Islet of Langerhans (tissue), 1 donor: ENCODE measurements around the gene CYP4B1.

Experiments used
- FAIRE-seq: peaks from one replicate; lab custom pipeline; 2011; peaks lifted over from hg19 to GRCh38; lab: Jason Lieb, UNC

The CYP4B1 gene

GRCh38 chr1:46797696-46798470 is 963 bp upstream of the CYP4B1 start:
- FAIRE-seq: no peak

GRCh38 chr1:46800742-46801141 is 1.9 kb downstream of the CYP4B1 start:
- FAIRE-seq: no peak

DNA sequence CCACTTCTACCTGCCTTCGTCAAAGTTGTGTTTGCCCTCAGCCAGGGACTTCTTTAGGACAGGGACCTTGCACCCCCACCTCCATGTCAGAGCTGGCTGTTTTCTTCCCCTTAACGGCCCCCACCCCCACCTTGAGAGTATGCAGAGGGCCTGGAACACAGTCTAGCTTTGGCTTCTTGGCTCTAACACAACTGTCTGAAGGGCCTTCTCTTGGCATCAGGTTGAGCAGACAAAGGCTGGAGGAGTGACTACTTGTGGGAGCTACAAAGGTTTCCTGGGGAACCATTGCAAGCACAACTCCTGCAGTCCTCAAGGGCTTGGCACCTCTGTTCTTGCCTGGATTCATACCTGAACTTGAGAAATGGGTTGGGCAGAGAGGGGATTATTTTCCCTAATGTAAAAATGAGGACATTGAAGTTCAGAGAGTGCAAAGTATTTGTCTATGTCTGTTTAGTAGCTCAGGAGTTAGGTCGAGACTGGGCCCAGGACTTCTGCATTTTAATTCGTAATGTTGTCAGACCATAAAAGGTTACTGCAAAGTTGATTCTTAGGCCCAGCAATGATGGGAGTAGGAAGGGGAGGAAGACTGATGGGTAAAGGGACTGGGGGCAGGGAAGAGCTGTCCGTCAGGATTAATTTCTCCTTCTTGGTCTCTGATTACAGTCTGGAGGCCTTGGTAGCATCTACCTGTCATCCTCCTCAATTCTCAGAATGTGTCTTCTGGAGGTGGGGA is 2.6 kb downstream of the CYP4B1 start:
- FAIRE-seq: no peak

DNA sequence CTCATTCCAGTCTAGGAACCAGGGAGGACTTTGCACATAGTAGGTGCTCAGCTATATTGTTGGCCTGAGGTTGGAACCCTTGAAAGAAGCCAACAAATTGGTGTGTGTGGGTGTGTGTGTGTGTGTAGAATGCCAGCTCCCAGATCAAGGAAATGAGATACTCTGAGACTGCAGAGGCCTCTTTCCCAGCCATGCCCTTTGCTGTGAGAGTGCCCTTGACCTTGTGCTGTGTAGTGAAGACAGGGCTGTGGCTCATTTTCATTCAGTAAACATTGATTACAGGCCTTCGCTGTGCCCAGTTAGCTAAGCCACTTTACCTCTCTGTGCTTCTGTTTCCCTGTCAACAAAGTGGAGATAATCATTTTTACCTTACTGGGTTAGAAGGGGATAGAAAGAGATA is 3.2 kb downstream of the CYP4B1 start:
- FAIRE-seq: no peak

GRCh38 chr1:46802901-46803574 is 4.2 kb downstream of the CYP4B1 start:
- no peak for FAIRE-seq

- no peak for FAIRE-seq
Observed at GRCh38 chr1:46804027-46804889, 5.4 kb downstream of the CYP4B1 start.

GRCh38 chr1:46804926-46805325 is 6.1 kb downstream of the CYP4B1 start:
- no peak for FAIRE-seq

GRCh38 chr1:46805755-46806154 is 6.9 kb downstream of the CYP4B1 start:
- no peak for FAIRE-seq

DNA sequence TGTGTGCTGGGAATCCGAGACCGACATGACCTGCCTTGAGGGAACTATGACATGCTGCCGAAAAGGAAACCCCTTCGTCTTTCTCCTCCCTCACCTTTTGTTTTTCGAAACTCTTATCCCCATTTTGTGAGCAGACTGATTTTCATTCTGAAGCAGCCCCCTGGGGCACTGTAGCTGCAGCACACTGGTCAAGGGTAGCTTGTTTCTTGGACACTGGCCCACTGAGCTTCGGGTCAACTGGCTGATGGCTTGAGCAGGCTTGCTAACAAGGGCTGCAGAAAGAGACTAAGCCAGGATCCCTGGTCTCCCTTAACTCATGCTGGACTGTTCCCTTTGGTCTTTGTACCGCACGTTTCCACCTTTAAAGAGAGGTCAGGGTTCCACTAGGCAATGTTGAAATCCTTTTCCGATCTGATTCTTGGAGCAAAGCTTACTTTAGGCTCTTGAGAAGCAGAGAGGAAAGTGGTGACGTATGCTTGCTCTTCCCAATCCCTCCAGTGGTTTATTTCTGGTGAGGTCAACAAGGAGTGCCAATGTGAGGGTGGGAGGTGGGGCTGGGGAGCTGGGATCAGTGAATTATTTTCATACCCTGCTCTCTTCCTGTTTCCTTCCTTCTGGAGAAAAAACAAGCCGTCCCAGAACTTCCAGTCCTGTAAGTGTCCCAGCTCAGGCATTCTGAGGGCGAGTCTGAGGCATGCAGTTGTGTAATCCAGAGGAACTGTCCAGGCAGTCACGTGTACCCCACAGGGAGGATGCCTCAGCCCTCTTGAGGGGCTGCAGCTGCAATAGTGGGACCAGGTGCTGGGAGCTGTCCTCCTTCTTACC is 7.6 kb downstream of the CYP4B1 start:
- no peak for FAIRE-seq

DNA sequence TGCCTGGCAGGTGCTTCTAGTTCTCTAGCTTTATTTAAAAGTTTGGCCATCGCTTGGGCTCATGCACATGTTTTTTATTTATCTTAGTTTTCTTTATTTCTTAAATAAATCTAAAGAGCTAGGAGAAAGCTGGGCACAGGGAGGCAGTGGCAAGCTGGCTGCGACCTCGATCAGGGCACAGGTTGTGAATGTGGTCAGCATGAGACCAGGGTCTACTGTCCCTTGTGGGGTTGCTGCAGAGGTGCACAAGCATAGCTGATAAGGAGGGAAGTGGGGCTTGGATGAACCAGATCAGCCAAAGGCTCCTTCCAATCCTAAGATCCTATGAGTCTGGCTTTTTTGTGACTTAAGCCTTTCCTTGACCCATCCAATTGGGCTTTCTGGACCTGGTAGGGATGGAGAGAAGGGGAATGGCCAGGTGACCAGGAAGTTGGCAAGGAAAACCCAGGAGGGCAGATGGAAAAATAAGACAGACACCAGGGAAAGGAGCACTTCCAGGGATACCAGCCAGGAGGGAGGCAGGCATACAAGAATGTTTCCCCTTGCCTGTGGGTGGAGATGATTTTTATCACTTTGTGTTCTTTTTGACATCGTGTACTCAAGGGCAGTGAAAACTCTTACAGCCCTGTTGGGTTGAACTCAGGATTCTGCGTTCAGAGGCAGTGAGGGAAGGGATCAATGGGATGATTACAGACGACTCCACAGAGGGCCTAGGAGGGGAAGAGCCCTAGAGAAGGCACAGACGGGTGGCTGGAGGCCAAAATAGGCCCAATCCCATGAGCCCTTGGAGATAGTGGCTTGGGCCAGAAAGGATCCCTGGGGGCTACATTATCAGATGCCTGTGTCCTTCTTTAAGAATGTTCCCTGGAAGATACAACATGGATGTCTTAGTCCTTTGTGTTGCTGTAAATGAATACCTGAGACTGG is 8.5 kb downstream of the CYP4B1 start:
- no peak for FAIRE-seq

GRCh38 chr1:46809071-46809470 is 10.2 kb downstream of the CYP4B1 start:
- no peak for FAIRE-seq

- FAIRE-seq: no peak
Observed at GRCh38 chr1:46809904-46810303, 11.1 kb downstream of the CYP4B1 start.

- no peak for FAIRE-seq
Observed at GRCh38 chr1:46810596-46810995, 11.8 kb downstream of the CYP4B1 start.

DNA sequence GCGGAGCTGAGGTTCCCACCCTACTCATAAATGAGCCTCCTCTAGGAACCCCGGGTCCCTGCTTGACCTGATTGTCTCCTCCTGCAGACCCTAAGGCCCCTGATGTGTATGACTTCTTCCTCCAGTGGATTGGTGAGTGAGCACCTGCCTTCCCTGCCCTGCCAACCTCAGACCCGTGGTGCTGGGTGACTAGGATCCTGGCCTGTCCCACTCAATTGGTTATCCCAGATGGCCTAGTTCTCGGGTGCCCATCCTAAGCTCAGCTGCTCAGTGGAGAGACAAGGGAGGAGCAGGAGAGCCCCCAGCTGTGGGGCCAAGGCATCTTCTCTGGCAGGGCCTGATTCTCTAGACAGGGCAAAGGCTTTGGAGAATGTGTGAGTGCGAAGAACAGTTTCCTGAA is 12.2 kb downstream of the CYP4B1 start:
- no peak for FAIRE-seq

- FAIRE-seq: no peak
Observed at GRCh38 chr1:46812065-46812963, 13.5 kb downstream of the CYP4B1 start.

- FAIRE-seq: no peak
Observed at GRCh38 chr1:46812996-46813857, 14.4 kb downstream of the CYP4B1 start.

DNA sequence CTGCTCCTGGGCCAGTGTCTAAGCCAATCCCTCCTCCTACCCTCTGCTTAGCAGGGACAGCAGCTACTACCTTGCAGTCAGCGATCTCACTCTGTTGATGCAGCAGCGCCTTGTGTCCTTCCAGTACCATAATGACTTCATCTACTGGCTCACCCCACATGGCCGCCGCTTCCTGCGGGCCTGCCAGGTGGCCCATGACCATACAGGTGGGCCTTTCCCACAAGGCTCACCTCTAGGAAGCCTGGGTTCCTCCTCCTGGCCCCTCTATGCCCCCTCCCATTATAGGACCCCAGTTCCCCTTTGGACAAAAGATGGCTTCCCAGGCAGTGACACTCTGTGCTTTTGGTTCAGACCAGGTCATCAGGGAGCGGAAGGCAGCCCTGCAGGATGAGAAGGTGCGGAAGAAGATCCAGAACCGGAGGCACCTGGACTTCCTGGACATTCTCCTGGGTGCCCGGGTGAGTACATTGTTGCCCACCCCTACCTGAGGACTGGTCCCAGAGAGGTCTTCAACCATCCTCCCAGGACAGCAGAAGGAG is 15.1 kb downstream of the CYP4B1 start:
- no peak for FAIRE-seq

DNA sequence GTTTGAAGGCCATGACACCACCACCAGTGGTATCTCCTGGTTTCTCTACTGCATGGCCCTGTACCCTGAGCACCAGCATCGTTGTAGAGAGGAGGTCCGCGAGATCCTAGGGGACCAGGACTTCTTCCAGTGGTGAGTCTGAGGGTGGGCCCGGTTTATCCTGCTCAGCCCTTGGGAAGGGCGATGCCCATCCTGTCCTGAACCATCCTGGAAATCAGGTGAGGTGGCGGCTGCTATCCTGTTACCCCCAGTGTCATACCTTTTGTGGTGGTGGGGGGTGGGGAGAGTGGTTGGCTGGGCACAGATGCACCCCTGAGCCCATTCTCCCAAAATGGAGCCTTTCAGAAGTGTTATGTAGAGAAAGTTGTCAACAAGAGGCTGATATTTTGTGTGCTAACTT is 16.3 kb downstream of the CYP4B1 start:
- FAIRE-seq: no peak
